WERI-Rb-1 (cell line): ENCODE measurements around the gene EHMT2.

Experiments
- DNase-seq: peaks from one replicate; pipeline ENCODE4 v3.0.0-alpha.2; 2020
- H3K27ac ChIP-seq: fragments of 250-450 bp; sonication (Bioruptor Pico); 2 replicates; pipeline ENCODE4 v1.5.1; 2020; ENCODE audit warnings: mild to moderate bottlenecking, moderate library complexity
- H3K27me3 ChIP-seq: fragments of 250-450 bp; sonication (Bioruptor Pico); 2 replicates; pipeline ENCODE4 v1.5.1; 2021; ENCODE audit warnings: mild to moderate bottlenecking, low read depth, moderate library complexity; ENCODE audit not compliant: insufficient read depth, severe bottlenecking
- H3K36me3 ChIP-seq: fragments of 250-450 bp; sonication (Bioruptor Pico); 2 replicates; pipeline ENCODE4 v1.5.1; 2020; ENCODE audit warnings: mild to moderate bottlenecking, moderate library complexity
- H3K4me3 ChIP-seq: 2 replicates; pipeline ENCODE4 v1.5.1; 2011; ENCODE audit warnings: low read depth, mild to moderate bottlenecking, control low read depth, low read length
- H3K9me3 ChIP-seq: fragments of 250-450 bp; sonication (Bioruptor Pico); 2 replicates; pipeline ENCODE4 v1.5.1; 2021; ENCODE audit warnings: mild to moderate bottlenecking, moderate library complexity; ENCODE audit not compliant: severe bottlenecking
- CTCF ChIP-seq: IDR thresholded peaks from 2 replicates; pipeline ENCODE4 v1.5.1; 2011; ENCODE audit warnings: low read depth, mild to moderate bottlenecking, control low read depth, inconsistent platforms, low read length

EHMT2 gene

GRCh38 chr6:31830886-31831335 lies 66.6 kb downstream of the EHMT2 start:
- DNase-seq: no peak
- H3K27ac ChIP-seq: peak overlapping the region; percentile 64
- no peaks in the 10 kb centered on the region for H3K27me3 ChIP-seq
- H3K4me3 ChIP-seq: no peak overlapping the region
- TF ChIP-seq CTCF: no peak
- H3K36me3 ChIP-seq: peaks cover 11% of the 10 kb centered on the region
- H3K9me3 ChIP-seq: peaks cover 15% of the 10 kb centered on the region
